A549 (cell line): ENCODE measurements around the gene FXR1. TPM values are rescaled to one million over a fixed set of nuclear protein-coding genes. Genes with fewer than 3 reads are reported as not detected.

Source experiments
- ATAC-seq, 2 experiments: fragments of 200-7000 bp in 1 of 2; fragments of >200 bp in 1 of 2; cut with Nextera tagmentation in 1 of 2; cut with Tn5 transposase in 1 of 2; 3 replicates each; pipeline versions ENCODE4 v1.8.0 to v1.9.1; 2018 to 2020; ENCODE audit warnings: mild to moderate bottlenecking in 1 of 2, moderate library complexity in 1 of 2
- CTCF ChIA-PET: fragments of 300-600 bp; sonication (Branson Sonifier 250); formaldehyde crosslinking; extraction: SDS; loops from one replicate; lab custom pipeline; 2021; ENCODE audit warnings: antibody characterized with exemption, inconsistent platforms; lab: Yijun Ruan, JAX
- POLR2A ChIA-PET: fragments of 350-600 bp; formaldehyde crosslinking; extraction: SDS; loops from one replicate; lab custom pipeline; 2021; ENCODE audit warnings: antibody characterized with exemption, inconsistent platforms; lab: Yijun Ruan, JAX
- DNase-seq, 2 experiments: peaks; one replicate each; pipeline versions ENCODE4 v3.0.0 to v3.0.0-alpha.2; 2011 to 2016; ENCODE audit warnings: low read depth in 1 of 2, low spot score in 1 of 2
- FAIRE-seq: peaks from 2 replicates; lab custom pipeline; 2011; peaks lifted over from hg19 to GRCh38; lab: Jason Lieb, UNC
- H3K27ac ChIP-seq, 2 experiments: fragments of >200 bp; sonication (Bioruptor Twin); formaldehyde crosslinking; 3 replicates each; pipeline ENCODE4 v1.5.1; 2016 to 2017
- H3K4me1 ChIP-seq: fragments of >200 bp; sonication (Bioruptor Twin); formaldehyde crosslinking; 3 replicates; pipeline ENCODE4 v1.6.1; 2016
- H3K4me2 ChIP-seq: fragments of >200 bp; sonication (Bioruptor Twin); formaldehyde crosslinking; 3 replicates; pipeline ENCODE4 v1.6.1; 2016
- H3K4me3 ChIP-seq: fragments of >200 bp; sonication (Bioruptor Twin); formaldehyde crosslinking; 3 replicates; pipeline ENCODE4 v1.5.1; 2016
- H3K9me3 ChIP-seq: fragments of >200 bp; sonication (Bioruptor Twin); formaldehyde crosslinking; 3 replicates; pipeline ENCODE4 v1.6.1; 2016
- ATOH8 ChIP-seq: fragments of 250-450 bp; sonication (Bioruptor Pico); IDR thresholded peaks from 2 replicates; pipeline ENCODE4 v1.5.0; 2020; ENCODE audit warnings: low read depth, mild to moderate bottlenecking, moderate library complexity
- BCL3 ChIP-seq: fragments of >200 bp; sonication (Bioruptor Twin); formaldehyde crosslinking; IDR thresholded peaks from 3 replicates; pipeline ENCODE4 v1.6.1; 2016
- BHLHE40 ChIP-seq: IDR thresholded peaks from 2 replicates; pipeline ENCODE4 v1.6.1; 2012; ENCODE audit warnings: low read depth, low read length, inconsistent platforms
- CBX8 ChIP-seq: fragments of 200-600 bp; sonication (generic); IDR thresholded peaks from 2 replicates; pipeline ENCODE4 v1.6.1; 2016
- ELK1 ChIP-seq: fragments of 150-350 bp; IDR thresholded peaks from 2 replicates; pipeline ENCODE4 v1.6.1; 2014; ENCODE audit warnings: low read depth, mild to moderate bottlenecking, low read length
- EP300 ChIP-seq, 2 experiments: fragments of >200 bp; sonication (Bioruptor Twin); formaldehyde crosslinking; IDR thresholded peaks; 2 replicates in 1 of 2; 3 replicates in 1 of 2; pipeline ENCODE4 v1.6.1; 2016 to 2017
- ESRRA ChIP-seq: fragments of 150-350 bp; IDR thresholded peaks from 2 replicates; pipeline ENCODE4 v1.6.1; 2014; ENCODE audit warnings: mild to moderate bottlenecking, low read length, borderline replicate concordance
- FOSB ChIP-seq: fragments of 250-450 bp; sonication (Bioruptor Pico); IDR thresholded peaks from 2 replicates; pipeline ENCODE4 v1.5.0; 2020; ENCODE audit warnings: mild to moderate bottlenecking, moderate library complexity
- FOXS1 ChIP-seq: fragments of 250-450 bp; sonication (Bioruptor Pico); IDR thresholded peaks from 2 replicates; pipeline ENCODE4 v1.5.0; 2020; ENCODE audit warnings: mild to moderate bottlenecking, moderate library complexity
- GATA3 ChIP-seq: IDR thresholded peaks from 2 replicates; pipeline ENCODE4 v1.6.1; 2012; ENCODE audit warnings: borderline replicate concordance
- HDAC2 ChIP-seq: fragments of 200-600 bp; sonication (generic); IDR thresholded peaks from 2 replicates; pipeline ENCODE4 v1.6.1; 2016
- HES2 ChIP-seq: fragments of >200 bp; sonication (Bioruptor Twin); formaldehyde crosslinking; IDR thresholded peaks from 2 replicates; pipeline ENCODE4 v1.6.1; 2016
- HMGXB4 ChIP-seq: fragments of 250-450 bp; sonication (Bioruptor Pico); IDR thresholded peaks from 2 replicates; pipeline ENCODE4 v1.5.0; 2021; ENCODE audit warnings: mild to moderate bottlenecking, moderate library complexity, borderline replicate concordance
- HOXA7 ChIP-seq: fragments of 250-450 bp; sonication (Bioruptor Pico); IDR thresholded peaks from 2 replicates; pipeline ENCODE4 v1.5.0; 2020; ENCODE audit warnings: mild to moderate bottlenecking, moderate library complexity
- JUN ChIP-seq, 2 experiments: fragments of >200 bp; sonication (Bioruptor Twin); formaldehyde crosslinking; IDR thresholded peaks; 2 replicates in 1 of 2; 3 replicates in 1 of 2; pipeline ENCODE4 v1.6.1; 2016 to 2017
- KDM1A ChIP-seq: fragments of 200-600 bp; sonication (generic); IDR thresholded peaks from 2 replicates; pipeline ENCODE4 v1.6.1; 2016; ENCODE audit warnings: low read depth, mild to moderate bottlenecking
- MAX ChIP-seq: IDR thresholded peaks from 2 replicates; pipeline ENCODE4 v1.6.1; 2012
- MAZ ChIP-seq: fragments of 150-350 bp; IDR thresholded peaks from 2 replicates; pipeline ENCODE4 v1.6.1; 2014; ENCODE audit warnings: antibody characterized with exemption, low read depth, low read length, borderline replicate concordance
- MYC ChIP-seq: IDR thresholded peaks from 2 replicates; pipeline ENCODE4 v1.6.1; 2012; ENCODE audit warnings: mild to moderate bottlenecking, inconsistent platforms, low read length, improper control_type of control experiment, borderline replicate concordance
- NFE2L2 ChIP-seq: fragments of 150-350 bp; conservative IDR thresholded peaks from 2 replicates; pipeline ENCODE4 v1.6.1; 2014; ENCODE audit warnings: low read length
- NPAS2 ChIP-seq: fragments of 250-450 bp; sonication (Bioruptor Pico); IDR thresholded peaks from 2 replicates; pipeline ENCODE4 v1.8.0; 2022; ENCODE audit warnings: mild to moderate bottlenecking, moderate library complexity, borderline replicate concordance
- NR3C1 ChIP-seq: fragments of >200 bp; sonication (Bioruptor Twin); formaldehyde crosslinking; IDR thresholded peaks from 3 replicates; pipeline ENCODE4 v1.6.1; 2017
- PHF8 ChIP-seq: fragments of 200-600 bp; sonication (generic); IDR thresholded peaks from 2 replicates; pipeline ENCODE4 v1.6.1; 2016; ENCODE audit warnings: low read depth, mild to moderate bottlenecking, antibody characterized with exemption, moderate library complexity, borderline replicate concordance
- POLR2AphosphoS2 ChIP-seq: conservative IDR thresholded peaks from 2 replicates; pipeline ENCODE4 v1.6.1; 2012; ENCODE audit warnings: low read length, improper control_type of control experiment, inconsistent platforms
- RCOR1 ChIP-seq: fragments of 150-350 bp; IDR thresholded peaks from 2 replicates; pipeline ENCODE4 v1.6.1; 2014; ENCODE audit warnings: antibody characterized with exemption, low read length, low read depth
- SREBF2 ChIP-seq: fragments of 450-650 bp; IDR thresholded peaks from 2 replicates; pipeline ENCODE4 v1.6.1; 2014; ENCODE audit warnings: mild to moderate bottlenecking, moderate library complexity
- TFCP2L1 ChIP-seq: fragments of 250-450 bp; sonication (Bioruptor Pico); IDR thresholded peaks from 2 replicates; pipeline ENCODE4 v1.5.0; 2021; ENCODE audit warnings: mild to moderate bottlenecking
- WGBS: methylation state at CpG from one replicate; pipeline ENCODE4 v1.1.6; 2017; ENCODE audit errors: missing lambda C conversion rate; 5-methylcytosine and 5-hydroxymethylcytosine counted together
- polyA plus RNA-seq, 4 experiments: library from polyadenylated mRNA; depleted of rRNA in 3 of 4; stranded (reverse); fragments of >200 nt; fragmentation: RNase III in 1 of 4; extraction: RNeasy Plus Mini Kit Qiagen cat#74134 plus additional on column Dnase treatment in 1 of 4; gene quantifications; 2 replicates in 3 of 4; 3 replicates in 1 of 4; pipeline ENCODE4 v1.2.3, GENCODE V29; 2011 to 2017

Gene FXR1
- polyA plus RNA-seq, 2 of the 4 experiments (the other 2 are of a cell fraction), result 98.3 to 132 TPM

- no peak overlapping the region for H3K4me3 ChIP-seq
- ChIA-PET POLR2A (no interaction called here), CTCF (no interaction called here)
- DNase-seq (no peak), ATAC-seq (no peak), FAIRE-seq (no peak)
- H3K4me1 ChIP-seq, result no peaks in the 10 kb centered on the region
- 40% methylated on average over 4 of the region's 4 CpGs for WGBS
- H3K4me2 ChIP-seq, result no peak overlapping the region
- TF ChIP-seq PHF8 (no peak), FOXS1 (no peak), GATA3 (no peak), MAX (no peak), SREBF2 (no peak), ESRRA (no peak), NPAS2 (no peak), JUN (IDR thresholded peaks at IDR 0.05) (no peak), BHLHE40 (no peak), RCOR1 (no peak), MYC (no peak), KDM1A (no peak), HOXA7 (CRISPR knock-in tag) (no peak), MAZ (no peak), NR3C1 (no peak), CBX8 (no peak), NFE2L2 (no peak), POLR2AphosphoS2 (no peak), BCL3 (no peak), EP300 (IDR thresholded peaks at IDR 0.05) (no peak)
- no peaks in the 10 kb centered on the region for H3K9me3 ChIP-seq
- H3K27ac ChIP-seq, result no peak overlapping the region
Observed at GRCh38 chr3:180882115-180882514, 30.4 kb upstream of the FXR1 start.

- H3K4me3 ChIP-seq, result no peak overlapping the region
- no peaks in the 10 kb centered on the region for H3K4me1 ChIP-seq
- WGBS, result 12% methylated on average over 6 of the region's 6 CpGs
- 0 out of 3 replicates have a peak, but pooled peaks cover 2% of the 10 kb centered on the region for H3K9me3 ChIP-seq
- ChIA-PET POLR2A (no interaction called here), CTCF (no interaction called here)
- H3K27ac ChIP-seq, result no peak overlapping the region
- ATAC-seq, result no peak
- TF ChIP-seq FOSB (CRISPR knock-in tag) (no peak), HMGXB4 (CRISPR knock-in tag) (no peak), TFCP2L1 (CRISPR knock-in tag) (no peak), POLR2AphosphoS2 (no peak), MYC (no peak), HES2 (no peak), ATOH8 (CRISPR knock-in tag) (no peak), CBX8 (no peak), ELK1 (no peak), NFE2L2 (no peak), HDAC2 (no peak)
- TF ChIP-seq, all 56 proteins: peak for 0
- FAIRE-seq (no peak), DNase-seq (no peak)
- no peak overlapping the region for H3K4me2 ChIP-seq
Observed at GRCh38 chr3:180888992-180889560, 23.4 kb upstream of the FXR1 start.
